HL-60/S4 treated with retinoic acid at 250 ng/mL for 4 days and 3 days (cell line): ENCODE measurements around the gene IL10RA.

Source experiments
- in situ Hi-C: fragments of 300-500 bp; cut with MboI; formaldehyde crosslinking; loops from 2 replicates; pipeline ENCODE4 v1.7.0; 2022; ENCODE audit warnings: low sequenced_read_pairs

IL10RA gene

DNA sequence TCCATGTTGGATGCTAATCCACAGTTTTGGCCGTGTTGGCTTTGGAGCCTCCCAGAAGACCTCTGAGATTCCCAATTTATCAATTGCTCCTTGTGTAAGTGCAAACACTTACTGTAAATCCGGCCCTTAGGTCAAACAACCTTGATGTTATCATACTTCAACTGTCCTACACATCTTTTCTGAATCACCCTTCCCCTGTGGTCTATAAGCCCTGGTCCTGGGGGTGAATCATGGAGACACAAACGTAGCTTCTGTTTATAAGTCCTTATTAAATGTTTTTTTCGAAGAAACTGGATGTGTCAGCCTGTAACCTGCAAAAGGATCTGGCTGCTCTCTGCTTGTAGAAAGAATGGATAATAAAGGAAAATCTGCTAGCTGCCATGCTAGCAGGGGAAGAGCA is 1.7 kb upstream of the IL10RA start:
- in situ Hi-C loops = no loop called here

DNA sequence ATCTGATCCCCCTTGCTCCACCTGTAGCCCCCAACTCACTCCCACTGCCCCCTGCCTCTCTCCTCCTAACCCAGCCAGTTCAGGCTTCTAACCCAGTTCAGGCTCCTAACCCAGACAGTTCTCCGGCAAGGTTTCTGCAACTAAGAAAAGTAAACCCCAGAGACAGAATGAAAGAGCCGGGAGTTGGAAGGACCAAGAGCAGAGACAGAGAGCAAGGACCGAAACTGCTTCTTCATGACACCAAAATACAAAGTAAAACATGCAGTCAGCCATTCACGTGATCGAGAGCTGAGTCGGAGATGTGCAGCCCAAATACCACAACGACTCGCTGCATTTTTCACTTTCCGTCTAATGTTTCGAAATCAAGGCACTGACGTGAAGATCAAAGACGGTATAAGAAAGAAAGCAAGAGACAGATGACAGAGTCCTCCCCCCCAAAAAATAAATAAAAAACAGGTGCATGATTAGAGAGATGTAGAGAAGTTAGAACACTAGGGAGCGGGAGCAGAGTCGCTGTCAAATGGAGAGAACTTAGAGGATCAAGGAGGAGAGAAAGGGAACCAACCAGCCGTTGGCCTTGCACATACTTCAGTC is 884 bp downstream of the IL10RA start:
- in situ Hi-C loops = no loop called here

DNA sequence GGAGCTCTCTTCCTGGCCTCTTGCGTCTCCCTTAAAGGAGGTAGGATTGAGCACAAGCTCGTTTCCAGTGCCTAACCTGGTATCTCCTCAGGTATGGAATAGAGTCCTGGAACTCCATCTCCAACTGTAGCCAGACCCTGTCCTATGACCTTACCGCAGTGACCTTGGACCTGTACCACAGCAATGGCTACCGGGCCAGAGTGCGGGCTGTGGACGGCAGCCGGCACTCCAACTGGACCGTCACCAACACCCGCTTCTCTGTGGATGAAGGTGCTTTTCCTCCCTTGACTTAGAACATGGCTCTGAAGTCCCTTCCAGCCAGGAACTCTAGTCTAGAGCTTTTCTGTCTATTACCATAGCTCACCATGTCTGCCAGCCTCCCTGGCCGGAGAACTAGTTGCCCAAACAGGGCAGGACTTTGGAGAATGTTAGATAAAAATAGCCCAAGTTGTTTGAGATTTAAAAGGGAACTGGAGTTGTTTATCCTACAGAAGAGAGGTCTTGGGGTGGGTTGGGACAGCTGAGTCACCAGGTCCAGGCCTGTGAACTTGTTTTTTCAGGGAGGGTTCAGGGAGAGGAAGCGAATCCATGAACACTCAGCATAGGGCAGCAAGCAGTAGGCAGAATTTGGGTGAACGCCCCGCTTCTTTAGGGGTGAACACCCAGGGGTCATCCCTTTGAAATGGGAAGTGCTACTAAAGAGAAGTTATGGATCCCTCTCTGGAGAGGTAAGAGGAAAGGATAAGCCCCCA is 3.3 kb downstream of the IL10RA start:
- in situ Hi-C loops = no loop called here

DNA sequence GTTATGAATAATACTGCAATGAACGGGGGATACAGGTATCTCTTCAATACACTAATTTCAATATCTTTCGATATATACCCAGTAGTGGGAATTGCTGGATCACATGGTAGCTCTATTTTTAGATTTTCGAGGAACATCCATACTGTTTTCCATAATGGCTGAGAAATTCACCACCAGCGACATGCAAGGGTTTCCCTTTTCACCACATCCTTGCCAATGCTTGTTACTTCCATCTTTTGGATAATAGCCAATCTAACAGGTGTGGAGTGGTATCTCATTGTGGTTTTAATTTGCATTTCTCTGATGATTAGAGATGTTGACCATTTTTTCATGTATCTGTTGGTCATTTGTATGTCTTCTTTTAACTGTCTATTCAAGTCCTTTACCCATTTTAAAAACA is 5.9 kb downstream of the IL10RA start:
- in situ Hi-C loops = no loop called here

DNA sequence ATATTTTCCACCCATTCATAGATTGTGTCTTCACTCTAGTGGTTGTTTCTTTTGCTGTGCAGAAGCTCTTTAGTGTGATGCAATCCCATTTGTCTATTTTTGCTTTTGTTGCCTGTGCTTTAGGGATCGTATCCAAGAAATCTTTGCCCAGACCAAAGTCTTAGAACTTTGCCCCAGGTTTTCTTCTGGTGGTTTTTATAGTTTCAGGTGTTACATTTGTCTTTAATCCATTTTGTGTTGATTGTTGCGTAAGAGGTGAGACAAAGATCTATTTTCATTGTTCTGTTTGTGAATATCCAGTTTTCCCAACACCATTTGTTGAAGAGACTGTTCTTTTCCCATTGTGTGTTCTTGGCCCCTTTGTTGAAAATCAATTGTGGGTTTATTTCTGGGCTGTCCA is 6.4 kb downstream of the IL10RA start:
- in situ Hi-C loops = no loop called here

DNA sequence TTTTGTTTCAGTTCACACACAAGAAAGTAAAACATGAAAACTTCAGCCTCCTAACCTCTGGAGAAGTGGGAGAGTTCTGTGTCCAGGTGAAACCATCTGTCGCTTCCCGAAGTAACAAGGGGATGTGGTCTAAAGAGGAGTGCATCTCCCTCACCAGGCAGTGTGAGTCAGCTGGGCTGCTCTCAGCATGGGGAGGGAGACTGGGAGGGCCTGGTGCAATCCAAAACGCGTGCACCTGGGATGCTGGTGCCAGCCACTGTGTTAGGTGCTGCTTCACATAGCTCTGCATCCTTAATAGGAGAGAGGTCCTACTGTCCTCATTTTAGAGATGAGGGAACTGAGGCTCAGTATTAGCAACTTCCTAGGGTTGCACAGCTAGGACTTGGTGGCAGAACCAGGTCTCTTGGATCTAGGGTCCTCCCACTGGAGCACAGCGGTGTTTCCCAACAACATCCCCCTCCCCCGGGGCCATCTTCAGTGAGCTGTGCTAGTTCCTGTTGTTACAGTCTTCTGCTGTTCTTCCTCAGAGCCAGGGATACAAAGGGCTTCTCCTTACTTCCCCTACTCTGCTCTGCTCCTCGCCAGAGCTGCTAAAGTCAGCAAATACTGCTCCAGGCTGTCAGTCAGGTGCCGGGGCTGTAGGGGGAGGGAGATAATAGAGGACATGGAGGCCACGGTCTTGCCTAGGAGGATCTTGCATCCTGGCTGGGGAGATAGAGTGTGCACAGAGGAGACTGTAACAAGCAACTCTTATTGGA is 8.0 kb downstream of the IL10RA start:
- in situ Hi-C loops = no loop called here

DNA sequence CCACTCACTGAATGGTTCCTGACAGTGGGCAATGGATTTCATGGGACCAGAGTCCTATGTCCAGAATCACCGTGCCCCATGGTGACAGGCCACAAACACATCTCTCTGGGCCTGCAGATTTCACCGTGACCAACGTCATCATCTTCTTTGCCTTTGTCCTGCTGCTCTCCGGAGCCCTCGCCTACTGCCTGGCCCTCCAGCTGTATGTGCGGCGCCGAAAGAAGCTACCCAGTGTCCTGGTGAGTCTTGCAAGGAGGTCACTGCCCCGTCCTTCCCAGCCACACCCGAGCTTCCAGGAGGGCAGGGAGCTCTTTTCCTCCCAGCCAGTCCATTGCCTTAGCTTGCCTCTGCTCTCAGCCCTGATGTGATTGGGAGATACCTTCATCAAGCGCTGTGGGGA is 9.3 kb downstream of the IL10RA start:
- in situ Hi-C loops = no loop called here

DNA sequence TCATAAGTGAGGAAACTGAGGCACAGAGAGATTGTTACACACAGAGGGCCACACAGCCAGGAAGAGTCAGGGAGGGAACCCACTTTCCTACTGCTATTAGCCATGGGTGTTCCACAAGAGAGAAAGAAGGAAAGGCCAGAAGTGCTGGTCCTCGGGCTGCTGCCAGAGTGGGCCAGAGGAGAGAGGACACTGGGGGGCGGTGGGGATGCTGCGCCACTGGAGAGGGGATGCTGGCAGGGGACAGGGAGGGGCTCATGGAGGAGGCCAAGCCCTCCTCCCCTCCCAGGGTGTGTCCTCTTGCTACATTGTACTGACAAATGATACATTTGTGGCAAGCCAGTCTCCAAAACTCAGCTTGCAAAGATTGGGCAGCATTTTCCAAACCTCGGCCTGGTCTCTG is 9.9 kb downstream of the IL10RA start:
- in situ Hi-C loops = no loop called here

DNA sequence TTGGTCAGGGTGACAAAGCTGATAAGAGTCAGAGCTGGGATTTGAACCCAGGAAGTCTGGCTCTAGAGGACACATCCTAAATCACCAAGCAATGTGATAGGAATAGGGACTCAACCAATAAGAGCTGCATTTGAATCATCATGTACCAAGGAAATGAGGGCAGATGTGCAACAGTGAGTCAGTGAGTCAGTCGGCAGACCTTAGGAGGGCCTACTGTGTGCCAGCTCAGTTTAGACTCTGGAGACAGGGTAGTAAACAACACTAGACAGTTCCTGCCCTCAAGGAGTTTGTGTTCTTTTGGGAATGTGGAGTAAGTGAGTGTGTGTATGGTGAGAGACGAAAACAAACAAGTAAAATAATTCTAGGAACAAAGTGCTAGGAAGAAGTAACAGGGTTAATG is 11.2 kb downstream of the IL10RA start:
- in situ Hi-C loops = no loop called here

DNA sequence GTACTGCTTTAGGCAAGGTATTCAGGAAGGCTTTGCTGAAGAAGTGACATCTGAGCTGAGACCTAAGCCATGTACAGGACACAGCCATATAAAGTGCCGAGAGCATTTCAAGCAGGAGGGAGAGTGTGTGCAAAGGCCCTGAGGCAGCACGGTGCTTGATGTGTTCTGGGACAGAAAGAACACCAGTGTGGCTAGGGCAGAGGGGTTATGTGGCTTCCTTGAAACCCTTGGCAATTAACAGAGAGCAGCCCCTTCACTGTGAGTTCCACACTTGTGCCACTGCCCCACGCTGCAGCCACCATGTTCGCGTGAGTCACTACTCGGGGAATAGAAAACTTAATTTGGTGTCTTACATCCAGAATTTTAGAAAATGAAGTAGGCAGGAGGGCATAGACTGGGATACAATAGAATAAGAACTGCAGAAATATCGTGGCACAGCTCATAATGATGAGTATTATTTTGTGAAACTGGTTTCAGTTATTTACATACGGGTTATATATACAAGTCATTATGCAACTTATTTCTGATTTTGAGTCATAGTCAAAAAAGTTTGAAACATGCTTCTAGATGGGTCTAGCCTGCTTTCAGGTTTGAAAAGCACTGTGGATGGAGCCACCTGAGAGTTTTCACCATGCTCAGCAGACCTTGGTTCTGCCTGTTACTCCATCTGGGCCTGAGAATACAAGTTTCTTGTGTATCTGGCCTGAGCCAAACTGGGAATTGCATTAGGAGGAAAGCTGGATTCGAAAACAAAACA is 11.8 kb downstream of the IL10RA start:
- in situ Hi-C loops = no loop called here

DNA sequence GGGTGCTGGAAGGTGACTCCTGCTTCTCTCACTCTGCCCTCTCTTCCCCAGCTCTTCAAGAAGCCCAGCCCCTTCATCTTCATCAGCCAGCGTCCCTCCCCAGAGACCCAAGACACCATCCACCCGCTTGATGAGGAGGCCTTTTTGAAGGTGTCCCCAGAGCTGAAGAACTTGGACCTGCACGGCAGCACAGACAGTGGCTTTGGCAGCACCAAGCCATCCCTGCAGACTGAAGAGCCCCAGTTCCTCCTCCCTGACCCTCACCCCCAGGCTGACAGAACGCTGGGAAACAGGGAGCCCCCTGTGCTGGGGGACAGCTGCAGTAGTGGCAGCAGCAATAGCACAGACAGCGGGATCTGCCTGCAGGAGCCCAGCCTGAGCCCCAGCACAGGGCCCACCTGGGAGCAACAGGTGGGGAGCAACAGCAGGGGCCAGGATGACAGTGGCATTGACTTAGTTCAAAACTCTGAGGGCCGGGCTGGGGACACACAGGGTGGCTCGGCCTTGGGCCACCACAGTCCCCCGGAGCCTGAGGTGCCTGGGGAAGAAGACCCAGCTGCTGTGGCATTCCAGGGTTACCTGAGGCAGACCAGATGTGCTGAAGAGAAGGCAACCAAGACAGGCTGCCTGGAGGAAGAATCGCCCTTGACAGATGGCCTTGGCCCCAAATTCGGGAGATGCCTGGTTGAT is 12.6 kb downstream of the IL10RA start:
- in situ Hi-C loops = no loop called here

DNA sequence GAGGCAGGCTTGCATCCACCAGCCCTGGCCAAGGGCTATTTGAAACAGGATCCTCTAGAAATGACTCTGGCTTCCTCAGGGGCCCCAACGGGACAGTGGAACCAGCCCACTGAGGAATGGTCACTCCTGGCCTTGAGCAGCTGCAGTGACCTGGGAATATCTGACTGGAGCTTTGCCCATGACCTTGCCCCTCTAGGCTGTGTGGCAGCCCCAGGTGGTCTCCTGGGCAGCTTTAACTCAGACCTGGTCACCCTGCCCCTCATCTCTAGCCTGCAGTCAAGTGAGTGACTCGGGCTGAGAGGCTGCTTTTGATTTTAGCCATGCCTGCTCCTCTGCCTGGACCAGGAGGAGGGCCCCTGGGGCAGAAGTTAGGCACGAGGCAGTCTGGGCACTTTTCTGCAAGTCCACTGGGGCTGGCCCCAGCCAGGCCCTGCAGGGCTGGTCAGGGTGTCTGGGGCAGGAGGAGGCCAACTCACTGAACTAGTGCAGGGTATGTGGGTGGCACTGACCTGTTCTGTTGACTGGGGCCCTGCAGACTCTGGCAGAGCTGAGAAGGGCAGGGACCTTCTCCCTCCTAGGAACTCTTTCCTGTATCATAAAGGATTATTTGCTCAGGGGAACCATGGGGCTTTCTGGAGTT is 13.3 kb downstream of the IL10RA start:
- in situ Hi-C loops = no loop called here

DNA sequence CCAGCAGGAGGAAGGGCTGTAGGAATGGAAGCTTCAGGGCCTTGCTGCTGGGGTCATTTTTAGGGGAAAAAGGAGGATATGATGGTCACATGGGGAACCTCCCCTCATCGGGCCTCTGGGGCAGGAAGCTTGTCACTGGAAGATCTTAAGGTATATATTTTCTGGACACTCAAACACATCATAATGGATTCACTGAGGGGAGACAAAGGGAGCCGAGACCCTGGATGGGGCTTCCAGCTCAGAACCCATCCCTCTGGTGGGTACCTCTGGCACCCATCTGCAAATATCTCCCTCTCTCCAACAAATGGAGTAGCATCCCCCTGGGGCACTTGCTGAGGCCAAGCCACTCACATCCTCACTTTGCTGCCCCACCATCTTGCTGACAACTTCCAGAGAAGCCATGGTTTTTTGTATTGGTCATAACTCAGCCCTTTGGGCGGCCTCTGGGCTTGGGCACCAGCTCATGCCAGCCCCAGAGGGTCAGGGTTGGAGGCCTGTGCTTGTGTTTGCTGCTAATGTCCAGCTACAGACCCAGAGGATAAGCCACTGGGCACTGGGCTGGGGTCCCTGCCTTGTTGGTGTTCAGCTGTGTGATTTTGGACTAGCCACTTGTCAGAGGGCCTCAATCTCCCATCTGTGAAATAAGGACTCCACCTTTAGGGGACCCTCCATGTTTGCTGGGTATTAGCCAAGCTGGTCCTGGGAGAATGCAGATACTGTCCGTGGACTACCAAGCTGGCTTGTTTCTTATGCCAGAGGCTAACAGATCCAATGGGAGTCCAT is 14.1 kb downstream of the IL10RA start:
- in situ Hi-C loops = no loop called here

DNA sequence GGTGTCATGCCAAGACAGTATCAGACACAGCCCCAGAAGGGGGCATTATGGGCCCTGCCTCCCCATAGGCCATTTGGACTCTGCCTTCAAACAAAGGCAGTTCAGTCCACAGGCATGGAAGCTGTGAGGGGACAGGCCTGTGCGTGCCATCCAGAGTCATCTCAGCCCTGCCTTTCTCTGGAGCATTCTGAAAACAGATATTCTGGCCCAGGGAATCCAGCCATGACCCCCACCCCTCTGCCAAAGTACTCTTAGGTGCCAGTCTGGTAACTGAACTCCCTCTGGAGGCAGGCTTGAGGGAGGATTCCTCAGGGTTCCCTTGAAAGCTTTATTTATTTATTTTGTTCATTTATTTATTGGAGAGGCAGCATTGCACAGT is 14.6 kb downstream of the IL10RA start:
- in situ Hi-C loops = no loop called here

DNA sequence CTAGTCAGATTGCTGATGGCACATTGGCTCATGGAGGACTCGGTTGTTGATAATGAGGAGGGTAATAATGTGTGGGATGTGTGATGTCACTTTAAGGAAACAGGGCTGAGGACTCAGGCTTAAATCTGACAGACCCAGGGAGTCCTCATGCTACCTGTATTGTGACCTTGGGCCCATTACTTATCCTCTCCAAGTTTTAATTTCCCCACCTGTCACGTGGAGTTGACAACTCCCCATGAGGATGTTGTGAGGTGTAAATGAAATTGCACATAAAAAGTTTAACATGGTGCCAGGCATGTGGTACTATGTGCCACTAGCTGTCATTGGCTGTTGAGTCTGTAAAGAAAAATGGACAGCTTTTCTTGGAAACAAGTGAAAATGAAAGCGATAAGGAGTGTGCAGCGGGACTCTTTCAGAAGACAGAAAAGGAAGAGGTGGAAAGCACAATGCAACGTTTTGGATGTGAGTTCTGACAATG is 15.3 kb downstream of the IL10RA start:
- in situ Hi-C loops = no loop called here

DNA sequence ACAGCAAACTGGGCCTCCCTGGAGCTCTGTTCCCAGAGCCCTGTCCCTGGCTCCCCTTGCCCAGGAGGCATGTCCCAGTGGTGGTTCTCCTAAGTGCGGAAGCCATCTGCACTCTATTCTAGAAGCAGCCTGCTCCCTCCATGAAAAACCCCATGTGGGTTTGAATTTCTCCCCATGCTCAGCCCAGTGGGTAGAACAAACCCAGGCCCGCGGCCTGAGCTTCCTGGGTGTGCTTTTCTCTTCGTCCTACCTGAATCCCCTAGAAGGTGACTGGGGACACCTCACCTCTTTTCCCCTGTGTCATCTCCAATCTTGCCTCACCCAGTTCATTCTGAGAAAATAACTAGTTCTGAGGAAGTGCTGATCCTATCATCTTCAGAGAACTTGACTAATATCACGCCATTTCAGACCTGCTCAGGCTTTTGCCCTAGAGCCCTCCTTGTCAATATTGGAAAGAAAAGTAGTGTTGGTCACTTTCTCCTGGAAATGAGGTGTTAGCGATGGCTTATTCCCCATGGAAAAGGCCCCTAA is 15.9 kb downstream of the IL10RA start:
- in situ Hi-C loops = no loop called here

DNA sequence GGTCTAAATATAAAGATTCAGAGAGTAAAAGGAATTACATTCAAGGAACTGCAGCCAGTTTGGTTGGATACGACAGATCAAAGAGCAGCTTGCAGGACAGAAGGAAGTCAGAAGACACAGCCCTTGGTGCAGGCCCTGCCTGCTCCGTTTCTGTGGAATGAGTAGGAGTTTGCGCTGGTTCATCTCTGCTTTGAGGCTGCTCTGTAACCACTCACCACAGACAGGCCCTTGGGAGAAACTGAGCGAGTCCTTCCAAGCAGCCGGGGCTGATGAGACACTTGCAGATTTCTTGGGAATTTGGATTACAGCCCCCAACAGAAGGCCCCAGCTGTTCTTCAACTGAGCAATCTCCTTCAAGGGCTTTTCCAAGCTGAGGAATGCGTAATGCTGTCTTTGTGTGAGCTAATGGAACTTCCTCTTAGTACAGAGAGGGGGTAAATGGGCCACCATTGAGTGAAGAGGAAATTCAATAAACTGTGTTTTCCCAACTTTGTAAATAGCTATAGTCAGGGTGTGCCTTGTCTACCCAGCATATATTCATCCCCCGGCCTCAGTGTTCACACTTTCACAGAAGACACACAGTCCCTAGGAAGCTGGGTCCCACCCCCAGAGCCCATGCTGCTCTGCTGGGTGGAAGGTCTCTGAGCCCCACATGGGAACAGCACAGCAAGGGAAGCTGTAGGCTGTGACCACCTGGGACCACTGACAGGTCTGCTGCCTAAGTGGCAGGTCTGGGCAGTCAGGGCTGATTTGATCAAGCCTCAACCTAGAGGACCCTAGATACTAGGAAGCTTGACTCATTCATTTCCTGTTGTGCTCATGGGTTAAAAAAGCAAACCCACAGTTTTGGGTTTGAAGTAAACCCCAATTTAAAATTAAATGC is 16.6 kb downstream of the IL10RA start:
- in situ Hi-C loops = no loop called here

DNA sequence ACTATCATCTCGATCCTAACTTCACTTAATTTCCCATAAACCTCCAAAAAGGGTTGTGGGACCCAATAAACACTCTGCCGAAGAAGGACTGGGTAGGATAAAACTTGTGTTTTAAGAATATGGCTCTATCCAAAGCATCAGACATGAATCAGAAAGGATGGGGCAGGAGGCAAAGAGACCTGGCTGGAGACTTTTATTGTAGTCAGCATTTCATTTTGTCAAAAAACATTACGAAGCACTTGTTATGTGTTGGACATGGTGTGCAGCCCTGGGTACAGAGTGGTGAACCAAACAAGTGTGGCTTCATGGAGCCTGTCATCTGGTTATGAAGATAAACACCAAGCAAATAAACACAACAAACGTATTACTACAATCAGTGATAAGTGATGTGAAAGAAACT is 17.3 kb downstream of the IL10RA start:
- in situ Hi-C loops = no loop called here
